Sciatic nerve (tissue), 2 donors: ENCODE data around the gene IRF3. TPM values are rescaled to one million over a fixed set of nuclear protein-coding genes. Genes with fewer than 3 reads are reported as not detected.

Experiments
- ATAC-seq: fragments of 200-7000 bp; cut with Tn5 transposase; one replicate; pipeline ENCODE4 v1.9.1; 2020; ENCODE audit warnings: mild to moderate bottlenecking, moderate library complexity
- DNase-seq: peaks from one replicate; pipeline ENCODE4 v3.0.0-alpha.2; 2020; ENCODE audit warnings: low spot score
- intact Hi-C: fragments of 100-400 bp; cut with DNase I; formaldehyde crosslinking; loops from one replicate; pipeline ENCODE4 v1.14.2; 2022
- total RNA-seq: library from RNA; stranded (reverse); fragmentation: NEBNext Ultra II Directional; extraction: Animal tissue kit (Norgen Biotek cat#: 25700); gene quantifications from one replicate; pipeline ENCODE4 v1.2.1, GENCODE V29; 2021
- donor health status: DM: no; HTN: no; CAD: no.
- donor health status: DM: no; HTN: no; CAD: no.

The IRF3 gene
- total RNA-seq = 76.7 TPM

- intact Hi-C loops = loop anchor here (5.0 kb wide), 1 partner anchor 213 kb away; the partner anchor contains the start of genes ALDH16A1 and PIH1D1
- ATAC-seq (peak; percentile 97), DNase-seq (peak; percentile 100)
Observed at GRCh38 chr19:49665351-49666119, at the start of gene IRF3, which contains the start of gene BCL2L12. TSS of gene IRF3 (minus strand) at chr19:49665857. CDS start at chr19:49664838, 1,019 bp downstream. TSS of gene BCL2L12 (plus strand) at chr19:49665933. CDS start at chr19:49666693, 760 bp downstream.

GRCh38 chr19:49713236-49713845, 47.7 kb upstream of the IRF3 start:
- intact Hi-C loops = no loop called here
- ATAC-seq = no peak
- DNase-seq = no peak

GRCh38 chr19:49712397-49712859, 46.8 kb upstream of the IRF3 start:
- intact Hi-C loops = no loop called here
- ATAC-seq (peak; percentile 60), DNase-seq (no peak)

GRCh38 chr19:49710372-49710951, 44.8 kb upstream of the IRF3 start:
- ATAC-seq (no peak), DNase-seq (no peak)
- intact Hi-C loops = no loop called here

- intact Hi-C loops = no loop called here
- DNase-seq (no peak), ATAC-seq (no peak)
Observed at GRCh38 chr19:49705919-49706318, 40.3 kb upstream of the IRF3 start.

GRCh38 chr19:49704888-49705642, 39.4 kb upstream of the IRF3 start:
- intact Hi-C loops = no loop called here
- DNase-seq = no peak
- no peak for ATAC-seq

GRCh38 chr19:49701271-49701786, 35.7 kb upstream of the IRF3 start:
- no peak for DNase-seq
- no peak for ATAC-seq
- intact Hi-C loops = no loop called here

GRCh38 chr19:49700563-49700962, 34.9 kb upstream of the IRF3 start:
- DNase-seq = no peak
- peak; percentile 14 for ATAC-seq
- intact Hi-C loops = no loop called here

GRCh38 chr19:49699364-49699763, 33.7 kb upstream of the IRF3 start:
- ATAC-seq (no peak), DNase-seq (no peak)
- intact Hi-C loops = no loop called here

- ATAC-seq (no peak), DNase-seq (no peak)
- intact Hi-C loops = no loop called here
Observed at GRCh38 chr19:49696865-49697264, 31.2 kb upstream of the IRF3 start.

- intact Hi-C loops = no loop called here
- ATAC-seq = no peak
Observed at GRCh38 chr19:49696115-49696514, 30.5 kb upstream of the IRF3 start.

GRCh38 chr19:49692147-49692506, 26.5 kb upstream of the IRF3 start:
- intact Hi-C loops = no loop called here

More at GRCh38 chr19:49696115-49696514, 30.5 kb upstream of the IRF3 start:
- DNase-seq = no peak

GRCh38 chr19:49691243-49692146, 25.8 kb upstream of the IRF3 start:
- DNase-seq (peak; percentile 74), ATAC-seq (peak; percentile 78)
- intact Hi-C loops = no loop called here

More at GRCh38 chr19:49692147-49692506, 26.5 kb upstream of the IRF3 start:
- DNase-seq (no peak), ATAC-seq (no peak)

- intact Hi-C loops = no loop called here
- peak; percentile 82 for ATAC-seq
- DNase-seq = peak; percentile 85
Observed at GRCh38 chr19:49690656-49691242, 25.1 kb upstream of the IRF3 start, which contains the start of gene CPT1C. TSS of gene CPT1C (plus strand) at chr19:49691116. CDS start at chr19:49692253, 1,137 bp downstream.

- intact Hi-C loops = no loop called here
- DNase-seq (no peak), ATAC-seq (peak; percentile 7)
Observed at GRCh38 chr19:49690079-49690655, 24.5 kb upstream of the IRF3 start.

- DNase-seq (no peak), ATAC-seq (peak; percentile 39)
- intact Hi-C loops = no loop called here
Observed at GRCh38 chr19:49689133-49690078, 23.7 kb upstream of the IRF3 start, which contains the start of gene ADM5. TSS of gene ADM5 (plus strand) at chr19:49689594. CDS start at chr19:49689838, 244 bp downstream.
